Endothelial cell of hepatic sinusoid (primary cell): ENCODE measurements around the gene ZBTB18.

Experiments used
- in situ Hi-C: cut with HindIII; loops from 2 replicates; pipeline ENCODE4 v1.10.0; 2017; ENCODE audit warnings: low sequenced_read_pairs

ZBTB18 gene

DNA sequence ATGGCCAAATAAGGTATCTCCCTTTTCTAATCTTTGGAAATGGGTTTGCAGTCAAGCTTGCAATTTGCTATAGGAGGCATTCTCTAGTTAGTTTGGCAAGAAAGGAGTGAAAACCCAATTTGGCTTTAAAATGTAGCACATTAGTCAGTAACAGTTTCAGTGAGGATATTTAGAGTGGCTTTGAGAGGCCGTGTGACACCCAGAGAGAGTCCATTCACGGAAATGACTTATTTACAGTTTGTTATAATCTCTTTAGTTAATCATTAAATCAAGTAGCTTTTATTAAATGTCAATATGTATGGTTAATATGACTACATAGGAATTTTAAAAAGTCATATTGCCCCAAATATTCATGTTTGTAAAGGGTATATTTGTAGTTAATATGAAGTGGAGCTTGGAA is 9.6 kb downstream of the ZBTB18 start:
- in situ Hi-C loops, result no loop called here

DNA sequence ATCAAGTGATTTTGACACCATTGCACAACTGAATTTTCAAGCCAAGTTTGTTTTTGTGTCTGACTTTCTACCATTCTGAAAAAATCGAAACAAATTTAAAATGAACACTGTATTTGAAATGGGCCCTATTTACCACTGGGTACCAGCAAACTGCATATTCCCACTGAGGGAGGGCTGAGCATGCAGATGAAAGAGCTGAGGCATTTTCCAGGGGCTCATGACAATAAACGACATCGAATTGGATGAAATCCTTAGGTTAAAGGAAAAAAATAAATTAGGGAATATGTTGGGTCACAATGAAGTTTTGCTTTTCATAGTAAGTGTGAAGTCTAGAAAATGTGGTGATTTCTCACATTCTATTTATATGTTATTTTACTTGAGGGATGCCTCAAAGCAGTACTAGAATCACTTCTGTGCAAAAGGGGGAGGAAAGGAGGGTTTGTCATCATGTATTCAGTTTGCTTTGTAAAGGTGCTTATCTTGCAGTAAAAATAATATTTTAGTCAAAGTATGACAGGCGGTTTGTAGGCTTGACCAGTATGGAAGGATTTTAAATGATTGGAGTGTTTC is 11.2 kb downstream of the ZBTB18 start:
- in situ Hi-C loops, result no loop called here

DNA sequence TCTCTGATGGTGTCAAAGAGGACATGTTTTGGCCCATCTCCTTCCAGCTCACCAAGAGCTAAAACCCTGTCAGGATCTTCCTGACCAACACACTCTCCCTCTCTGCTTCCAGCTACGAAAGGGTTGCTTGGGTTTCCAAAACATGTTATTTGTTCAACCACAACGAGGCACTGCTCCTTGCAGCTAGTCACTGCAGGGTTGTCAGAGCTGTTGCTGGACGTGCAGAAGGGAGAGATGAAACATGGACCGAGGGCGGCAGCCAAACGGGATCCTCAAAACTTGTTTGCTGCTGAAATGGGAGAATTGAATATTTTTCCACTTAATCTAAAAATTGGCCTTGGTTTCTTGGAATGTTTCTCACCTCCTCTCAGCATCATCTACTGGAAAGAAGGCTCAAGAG is 12.4 kb downstream of the ZBTB18 start:
- in situ Hi-C loops, result no loop called here

DNA sequence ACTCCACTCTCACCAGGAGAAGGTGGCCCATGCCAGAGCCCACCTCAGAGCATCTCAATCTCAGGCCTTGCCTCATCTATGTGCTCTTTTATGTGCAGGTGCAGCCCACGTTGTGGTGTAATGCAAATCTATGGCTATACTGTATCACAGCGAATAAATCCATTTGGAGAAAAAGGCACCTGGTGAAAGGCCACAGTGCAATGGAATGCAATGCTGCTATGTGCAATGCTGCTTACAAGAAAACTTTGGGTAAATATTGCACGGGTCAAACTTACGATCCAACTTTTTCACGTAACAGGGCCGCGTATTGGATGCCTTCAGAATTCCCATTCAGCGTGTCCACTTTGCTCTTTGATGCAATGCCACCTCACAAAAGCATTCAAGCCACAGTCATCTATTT is 13.5 kb downstream of the ZBTB18 start:
- in situ Hi-C loops, result loop anchor here (5.0 kb wide), 1 partner anchor 47 kb away; no protein-coding TSS in a partner anchor

DNA sequence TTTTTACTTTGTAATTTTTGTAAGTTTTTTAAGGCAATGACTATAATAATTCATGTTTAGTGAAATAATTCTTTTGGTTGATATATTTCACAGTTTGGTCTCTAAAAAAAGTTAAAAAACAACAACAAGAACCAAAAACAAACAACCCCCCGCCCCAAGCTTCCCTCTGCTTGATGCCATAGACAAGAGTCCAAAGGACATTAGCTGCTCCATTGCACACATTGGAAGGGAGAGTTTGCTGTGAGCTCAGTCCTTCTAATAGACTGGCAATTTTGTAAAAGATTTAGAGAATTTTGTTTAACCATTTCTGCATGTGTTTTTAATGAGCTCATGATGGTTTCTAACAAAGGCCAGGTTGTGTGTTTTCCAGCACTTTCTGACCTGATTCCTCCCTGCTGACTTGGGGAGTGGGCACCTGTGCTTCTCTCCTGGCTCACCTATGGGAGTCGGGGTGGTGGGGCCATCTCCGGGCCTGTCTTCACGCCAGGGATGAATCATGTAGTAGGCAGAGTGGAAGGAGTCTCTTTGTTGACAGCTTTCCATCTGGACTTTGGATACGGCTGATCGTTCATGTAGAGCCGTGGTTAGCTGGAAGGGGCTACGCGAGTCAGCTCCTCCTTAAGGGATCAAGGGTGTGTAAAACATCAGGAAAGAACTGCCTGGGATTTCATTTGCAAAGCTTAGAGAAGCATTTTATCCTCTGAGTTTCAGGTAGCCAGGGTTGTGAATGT is 14.1 kb downstream of the ZBTB18 start:
- in situ Hi-C loops, result loop anchor here (5.0 kb wide), 1 partner anchor 48 kb away; no protein-coding TSS in a partner anchor

DNA sequence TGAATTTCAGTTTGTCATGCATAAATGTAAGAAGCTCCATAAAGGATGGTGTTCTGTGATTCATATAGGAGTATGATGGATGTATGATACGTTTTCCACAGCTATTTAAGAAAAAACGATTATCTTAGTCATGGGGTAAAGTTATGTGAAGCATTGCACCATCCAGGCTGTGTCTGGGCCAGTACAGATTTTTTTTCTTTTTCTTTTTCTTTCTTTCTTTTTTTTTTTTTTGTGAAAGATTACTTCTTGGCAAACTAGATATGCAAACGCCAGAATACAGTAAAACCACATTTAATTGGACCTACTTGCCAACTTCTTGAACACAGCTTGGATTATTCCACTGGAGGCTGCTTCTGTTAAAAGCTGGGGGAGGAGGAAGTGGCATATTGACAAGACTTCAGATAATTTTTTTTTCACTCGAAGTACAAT is 14.9 kb downstream of the ZBTB18 start:
- in situ Hi-C loops, result loop anchor here (5.0 kb wide), 1 partner anchor 49 kb away; no protein-coding TSS in a partner anchor

DNA sequence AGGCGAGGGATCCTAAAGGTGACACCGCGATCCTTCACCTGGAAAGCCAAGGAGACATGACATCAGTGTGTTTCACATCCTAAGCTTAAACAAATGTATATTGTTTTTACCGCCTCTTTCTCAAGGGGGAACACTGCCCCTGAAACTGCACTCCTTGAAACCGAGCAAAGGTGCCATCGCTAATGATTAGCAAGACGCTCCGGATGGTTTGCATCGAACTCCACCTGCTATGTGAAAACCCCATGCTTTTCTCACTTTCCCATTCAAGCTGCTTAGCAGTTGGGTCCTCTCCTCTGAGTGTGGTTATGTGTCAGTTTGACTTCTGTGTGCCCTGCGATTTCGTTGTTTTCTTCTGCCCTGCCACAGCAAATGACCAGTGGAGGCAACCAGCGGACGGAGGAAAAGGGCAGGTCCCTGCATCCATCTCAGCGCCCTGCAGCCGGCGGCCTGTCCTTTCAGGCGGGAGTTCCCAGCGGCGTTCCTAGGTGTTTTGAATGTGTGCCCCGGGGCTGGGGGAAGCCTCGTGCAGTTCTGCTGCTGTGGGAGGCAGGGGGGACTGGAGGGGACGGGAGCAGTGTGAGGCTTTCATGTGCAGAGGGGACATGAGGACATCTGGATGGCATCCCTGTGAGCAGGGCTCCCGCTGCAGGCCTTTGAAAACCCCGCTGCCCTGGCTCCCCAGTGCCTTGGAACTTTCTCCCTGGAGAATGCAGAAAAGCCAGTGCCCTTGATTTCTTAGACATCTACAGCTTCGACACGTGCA is 16.1 kb downstream of the ZBTB18 start:
- in situ Hi-C loops, result loop anchor here (5.0 kb wide), 1 partner anchor 50 kb away; no protein-coding TSS in a partner anchor

DNA sequence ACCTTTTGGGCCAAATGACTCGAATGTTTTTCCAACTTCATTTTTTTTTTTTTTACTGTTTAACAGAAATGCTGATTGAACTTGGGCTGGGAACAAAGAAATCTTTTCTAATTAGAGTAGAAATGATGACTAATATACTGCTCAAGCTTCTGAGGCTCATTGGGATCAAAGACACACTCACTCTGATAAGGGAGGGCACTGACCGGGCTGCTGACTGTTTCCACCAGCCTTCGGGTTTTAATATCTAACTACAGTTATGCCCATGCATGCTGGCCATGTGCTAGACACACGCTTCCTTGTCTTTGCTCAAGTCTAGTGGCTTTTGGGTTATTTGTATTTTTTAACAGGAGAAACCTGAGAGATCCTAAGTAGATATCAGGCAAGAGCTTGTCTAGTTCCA is 16.8 kb downstream of the ZBTB18 start:
- in situ Hi-C loops, result loop anchor here (5.0 kb wide), 1 partner anchor 51 kb away; no protein-coding TSS in a partner anchor

DNA sequence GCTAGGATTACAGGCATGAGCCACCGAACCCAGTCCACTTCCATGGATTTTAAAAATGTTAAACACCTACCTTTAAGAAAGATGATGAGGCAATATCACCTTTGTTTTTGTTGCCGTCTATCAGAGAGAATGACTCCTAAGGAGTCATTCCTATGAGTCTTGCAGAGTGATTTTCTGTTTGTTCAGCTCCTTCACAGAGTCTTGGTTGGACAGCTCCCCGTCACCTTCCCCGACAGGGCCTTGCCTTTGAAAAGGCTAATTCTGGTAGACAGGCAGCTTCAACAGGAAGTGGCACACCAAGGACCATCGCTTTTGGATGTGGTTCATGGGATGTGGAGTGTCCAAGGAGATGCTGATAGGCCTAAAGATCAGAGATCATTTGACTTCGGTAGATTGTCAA is 17.5 kb downstream of the ZBTB18 start:
- in situ Hi-C loops, result loop anchor here (5.0 kb wide), 1 partner anchor 51 kb away; no protein-coding TSS in a partner anchor

DNA sequence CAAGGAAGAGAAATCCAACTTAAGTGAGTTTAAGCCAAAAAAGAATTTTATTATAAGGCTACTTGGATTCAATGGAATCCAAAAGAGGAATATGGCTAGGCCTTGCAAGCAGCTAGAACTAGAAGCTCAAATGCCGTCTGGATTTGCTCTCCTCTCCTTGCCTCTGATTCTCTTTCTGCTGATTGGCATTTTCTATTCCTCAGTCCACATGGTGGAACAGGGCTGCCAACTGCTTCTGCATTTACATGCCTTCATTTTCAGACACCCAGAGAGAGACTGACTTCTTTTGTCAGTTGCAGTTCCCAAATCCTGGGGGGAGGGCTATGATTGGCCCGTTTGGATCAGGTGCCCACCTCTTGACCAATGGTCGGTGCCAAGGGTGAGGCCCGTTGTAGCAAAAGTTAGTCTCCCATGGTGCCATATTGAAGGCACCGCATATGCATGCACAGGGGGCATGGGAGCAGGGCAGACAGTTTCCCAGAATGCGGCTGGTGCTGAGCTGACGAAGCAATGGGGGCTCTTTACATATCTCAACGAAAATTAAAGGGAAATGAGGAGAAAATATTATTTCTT is 18.3 kb downstream of the ZBTB18 start:
- in situ Hi-C loops, result loop anchor here (5.0 kb wide), 1 partner anchor 52 kb away; no protein-coding TSS in a partner anchor

DNA sequence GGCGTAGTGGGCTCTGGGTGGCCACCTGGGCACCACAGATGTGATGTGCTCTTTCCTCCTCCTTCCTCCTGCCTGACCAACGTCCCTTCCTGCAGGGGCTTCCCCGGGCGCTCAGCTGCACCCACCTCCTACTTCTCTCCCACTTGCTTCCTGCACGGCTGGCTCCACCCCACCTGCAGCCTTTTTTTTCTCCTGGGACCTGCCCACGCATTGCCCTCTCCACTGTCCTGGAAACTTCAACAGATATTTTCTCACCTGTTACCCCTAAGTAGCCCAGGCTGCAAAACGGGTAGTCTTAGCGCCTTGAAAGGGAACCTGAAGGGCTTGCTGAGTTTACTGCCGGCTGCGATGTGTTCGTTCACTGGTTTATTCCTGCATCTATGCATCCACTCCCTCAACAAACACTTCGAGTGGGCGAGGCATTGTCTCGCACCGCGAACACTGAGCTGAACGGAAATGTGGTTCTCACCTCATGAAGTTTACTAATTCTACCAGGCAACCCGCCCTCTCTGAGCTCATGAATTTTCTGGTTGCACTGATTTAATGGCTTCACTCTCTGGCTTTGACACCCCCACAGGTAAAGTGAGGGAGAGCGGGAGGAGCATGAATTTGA is 23.6 kb downstream of the ZBTB18 start:
- in situ Hi-C loops, result no loop called here

DNA sequence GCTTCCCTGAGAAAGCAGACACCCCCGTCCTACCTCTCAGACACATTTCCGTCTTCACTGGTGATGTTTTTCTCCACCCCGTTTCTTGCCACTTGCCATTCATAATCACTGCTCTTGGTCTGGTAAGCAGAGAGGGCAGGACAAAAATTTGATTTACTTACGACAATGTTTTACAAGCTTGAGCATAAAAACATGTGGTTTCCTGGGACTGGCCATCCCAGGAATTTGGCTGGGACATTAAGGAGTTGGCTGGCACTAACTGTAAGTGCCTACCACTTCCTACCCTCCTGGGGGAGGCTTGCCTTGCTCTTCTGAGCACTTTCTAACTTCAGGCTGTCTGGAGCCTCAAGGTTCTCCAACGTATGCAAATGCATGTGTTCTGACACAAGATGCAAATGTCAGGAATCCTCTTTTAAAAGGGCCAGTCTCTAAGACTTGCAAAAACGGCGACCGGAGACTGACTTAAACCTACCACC is 24.2 kb downstream of the ZBTB18 start:
- in situ Hi-C loops, result no loop called here

DNA sequence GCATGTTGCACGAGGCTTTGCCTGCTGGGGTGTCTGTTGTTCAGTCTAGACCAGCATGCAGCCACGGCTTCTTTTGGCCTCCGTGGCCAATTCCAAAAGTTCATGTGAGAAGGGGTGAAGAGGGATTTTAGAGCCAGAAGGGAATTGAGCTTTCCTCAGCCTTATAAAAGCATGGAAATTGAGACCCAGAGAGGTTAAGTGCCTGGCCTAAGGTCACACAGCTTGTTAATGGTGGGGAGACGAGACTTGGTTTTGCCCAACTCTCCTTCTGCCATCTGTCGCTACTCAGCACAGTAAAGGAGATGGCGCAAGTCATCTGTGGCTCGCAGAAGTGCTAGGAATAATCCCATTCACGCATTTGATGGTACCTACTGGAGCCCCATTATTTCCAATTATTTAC is 25.7 kb downstream of the ZBTB18 start:
- in situ Hi-C loops, result no loop called here

DNA sequence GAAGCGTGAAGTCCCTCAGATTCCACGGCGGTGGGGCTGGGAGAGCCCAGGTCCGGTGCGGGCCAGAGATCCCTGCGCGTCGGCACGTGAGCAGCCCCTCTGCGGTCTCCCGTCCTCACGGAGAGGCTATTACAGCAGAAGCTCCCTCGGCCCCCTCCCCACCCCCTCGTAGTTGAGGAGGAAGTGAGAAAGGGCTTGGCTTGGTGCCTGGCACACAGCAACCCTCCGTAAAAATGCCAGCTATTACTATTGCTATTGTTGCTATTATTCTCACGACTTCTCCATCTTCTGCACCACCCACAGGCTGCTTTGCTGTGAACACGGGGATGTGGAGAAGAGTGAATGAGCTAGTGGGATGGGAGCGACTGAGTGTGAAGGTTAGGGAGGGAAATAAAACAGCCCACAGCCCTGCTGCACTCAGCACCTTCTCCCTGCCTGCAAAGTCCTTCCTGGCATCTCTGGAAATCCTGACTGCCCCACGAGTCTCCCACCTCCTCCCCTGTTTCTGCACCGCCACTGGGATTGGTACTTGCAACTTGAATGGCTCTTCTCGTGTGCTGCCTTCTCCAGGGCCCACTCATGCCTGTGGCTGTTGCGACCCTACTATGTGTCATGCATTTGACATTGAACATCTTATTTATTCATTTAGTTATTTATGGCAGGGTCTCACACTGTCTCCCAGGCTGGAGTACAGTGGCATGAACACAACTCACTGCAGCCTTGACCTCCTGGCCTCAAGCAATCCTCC is 26.6 kb downstream of the ZBTB18 start:
- in situ Hi-C loops, result no loop called here

DNA sequence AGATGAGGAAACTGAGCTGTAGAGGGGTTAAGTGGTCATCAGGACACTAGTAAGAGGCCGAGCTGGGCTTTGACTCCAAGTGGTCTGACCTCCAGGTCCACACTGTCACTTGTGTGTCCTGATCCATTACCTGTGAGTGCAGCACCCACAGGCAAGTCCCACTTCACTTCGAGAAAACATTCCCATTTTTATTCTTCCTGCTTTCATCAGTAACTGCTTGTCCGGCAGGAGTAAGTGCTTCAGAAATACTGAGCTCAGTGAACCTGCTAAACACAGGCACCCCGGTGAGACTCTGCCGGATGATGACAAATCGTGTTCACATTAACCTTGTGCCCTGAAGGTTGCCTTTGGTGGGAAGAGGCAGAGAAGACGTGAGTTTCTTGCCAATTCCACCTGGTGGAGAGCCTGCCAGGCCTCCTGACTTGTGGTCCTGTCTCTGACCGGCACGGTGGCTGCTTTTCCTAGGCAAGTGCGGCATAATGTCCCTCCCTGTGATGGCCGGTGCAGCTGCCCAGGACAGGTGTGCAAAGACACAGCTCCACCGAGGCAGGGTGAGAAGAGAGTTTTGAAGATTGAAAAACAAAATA is 29.4 kb downstream of the ZBTB18 start:
- in situ Hi-C loops, result no loop called here

DNA sequence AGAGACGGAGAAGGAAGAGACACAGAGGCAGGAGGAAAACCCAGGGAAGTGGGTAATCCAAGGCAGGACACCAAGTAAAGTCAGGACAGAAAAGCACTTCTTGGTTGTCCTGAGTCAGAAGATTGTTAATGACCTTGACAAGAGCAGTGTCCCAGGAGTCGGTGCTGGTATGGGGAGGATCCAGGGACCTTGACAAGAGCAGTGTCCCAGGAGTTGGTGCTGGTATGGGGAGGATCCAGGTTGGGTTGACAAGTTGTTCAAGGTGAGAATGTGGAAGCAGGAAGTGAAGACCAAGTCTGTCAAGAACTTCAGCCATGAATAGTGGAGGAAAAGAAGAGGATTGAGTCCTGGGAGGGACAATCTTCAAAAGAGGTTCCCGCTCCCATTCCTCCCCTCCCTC is 31.9 kb downstream of the ZBTB18 start:
- in situ Hi-C loops, result no loop called here

DNA sequence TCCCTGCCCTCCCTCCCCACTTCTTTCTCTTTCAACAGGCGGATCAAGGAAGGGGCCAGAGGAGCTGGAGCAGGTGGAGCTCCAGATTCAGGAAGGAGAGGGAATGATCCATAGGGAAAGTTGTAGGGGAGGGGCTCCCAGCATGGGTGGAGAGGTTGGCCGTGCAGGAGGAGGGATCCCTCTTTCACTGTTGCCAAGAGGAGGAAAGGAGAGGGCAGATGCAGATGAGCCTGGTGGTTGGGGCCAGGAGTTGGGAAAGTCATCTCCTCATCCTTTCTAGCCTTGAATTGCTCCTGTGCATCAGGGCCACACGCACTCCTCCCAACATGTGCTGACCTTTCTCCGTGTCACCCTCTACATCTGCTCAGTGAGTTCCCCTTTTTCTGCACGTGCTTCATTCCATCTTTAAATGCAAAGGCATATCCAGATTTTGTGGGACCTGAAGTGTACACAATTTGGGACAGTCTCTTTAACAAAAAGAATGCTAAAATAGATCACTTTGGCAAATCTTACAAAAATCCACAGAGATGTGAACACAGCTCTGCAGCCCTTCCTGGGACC is 32.4 kb downstream of the ZBTB18 start:
- in situ Hi-C loops, result no loop called here

DNA sequence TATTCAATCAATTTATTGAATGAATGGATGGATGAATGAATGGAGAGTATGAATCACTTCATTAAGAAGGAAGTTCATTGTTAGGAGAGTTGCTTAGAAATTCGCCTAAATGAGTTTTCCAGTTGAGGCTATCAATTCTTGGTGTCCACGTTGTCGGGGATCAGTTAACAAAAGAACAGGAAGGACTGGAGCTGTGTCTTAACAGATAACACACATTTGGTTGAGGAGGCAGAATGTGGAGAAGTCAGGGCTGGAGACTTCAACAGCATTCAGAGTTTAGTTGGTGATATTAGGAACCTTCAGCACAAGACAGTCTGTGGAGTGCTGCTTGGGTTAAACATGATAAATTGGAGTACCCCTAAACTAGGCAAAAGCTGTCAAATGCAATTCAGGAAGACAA is 33.7 kb downstream of the ZBTB18 start:
- in situ Hi-C loops, result no loop called here

DNA sequence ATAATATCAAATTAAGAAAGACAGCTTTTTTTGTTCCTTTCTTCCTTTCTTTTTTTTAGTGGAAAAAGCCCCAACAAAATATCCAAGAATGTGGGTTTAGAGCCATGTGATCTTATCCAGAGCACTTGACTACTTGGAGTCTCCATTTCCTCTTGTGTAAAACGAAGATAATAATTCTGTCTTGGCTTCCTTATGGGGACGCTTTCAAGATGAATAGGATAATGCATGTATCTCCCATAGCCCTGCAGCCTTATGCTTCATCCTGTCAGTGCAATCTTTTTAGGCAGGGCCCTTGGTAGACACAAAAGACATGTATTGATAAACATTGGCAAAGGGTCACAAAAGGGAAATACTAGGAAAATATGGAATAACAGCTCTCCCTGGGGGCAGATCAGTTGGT is 34.8 kb downstream of the ZBTB18 start:
- in situ Hi-C loops, result no loop called here
